GM12878 (cell line): ENCODE data around the gene PTPRD. TPM values are rescaled to one million over a fixed set of nuclear protein-coding genes. Genes with fewer than 3 reads are reported as not detected.

ENCODE experiments used
- ATAC-seq: fragments of 200-7000 bp; cut with Tn5 transposase; 3 replicates; pipeline ENCODE4 v1.9.1; 2020; ENCODE audit warnings: mild to moderate bottlenecking, moderate library complexity
- BruUV-seq: library from RNA; stranded (reverse); fragments of 400-500 nt; replicated peaks from 2 replicates; lab custom pipeline; 2021; lab: Mats Ljungman, UMichigan
- CTCF ChIA-PET: fragments of 300-600 bp; sonication (Branson Sonifier 250); formaldehyde crosslinking; extraction: SDS; loops from one replicate; lab custom pipeline; 2021; ENCODE audit warnings: inconsistent platforms; lab: Yijun Ruan, JAX
- POLR2A ChIA-PET: fragments of 350-600 bp; formaldehyde crosslinking; extraction: SDS; loops from one replicate; lab custom pipeline; 2021; ENCODE audit warnings: inconsistent platforms; lab: Charles Lee
- RAD21 ChIA-PET: fragments of 300-600 bp; sonication (Branson Sonifier 250); formaldehyde crosslinking; loops from one replicate; lab custom pipeline; 2023; ENCODE audit warnings: antibody characterized with exemption; ENCODE audit not compliant: unreplicated experiment; lab: Charles Lee
- SMC1A ChIA-PET: fragments of 300-600 bp; sonication (Branson Sonifier 250); formaldehyde crosslinking; loops from one replicate; lab custom pipeline; 2023; ENCODE audit not compliant: unreplicated experiment, uncharacterized antibody; lab: Charles Lee
- DNase-seq: peaks from one replicate; pipeline ENCODE4 v3.0.0-alpha.2; 2011; ENCODE audit warnings: low read depth, low spot score
- FAIRE-seq: peaks from 3 replicates; lab custom pipeline; 2011; peaks lifted over from hg19 to GRCh38; lab: Jason Lieb, UNC
- H2AFZ ChIP-seq: 2 replicates; pipeline ENCODE4 v1.6.0; 2011; ENCODE audit warnings: low read depth, low read length, control low read depth; ENCODE audit not compliant: control insufficient read depth
- H3K27ac ChIP-seq: 2 replicates; pipeline ENCODE4 v1.5.1; 2011; ENCODE audit warnings: control low read depth; ENCODE audit not compliant: control insufficient read depth, insufficient read depth
- H3K27me3 ChIP-seq, 2 experiments: replicated peaks in 1 of 2; 2 replicates each; pipeline versions ENCODE4 v1.6.0 to v1.6.1; 2011; ENCODE audit warnings: low read length in 1 of 2; ENCODE audit not compliant: control insufficient read depth in 2 of 2, insufficient read depth in 2 of 2
- H3K36me3 ChIP-seq, 2 experiments: 2 replicates each; pipeline ENCODE4 v1.5.1; 2011; ENCODE audit warnings: low read length in 1 of 2; ENCODE audit not compliant: control insufficient read depth in 2 of 2, insufficient read depth in 2 of 2
- H3K4me1 ChIP-seq: 2 replicates; pipeline ENCODE4 v1.6.1; 2011; ENCODE audit warnings: mild to moderate bottlenecking, low read length, moderate library complexity, mixed read lengths; ENCODE audit not compliant: control insufficient read depth, insufficient read depth
- H3K4me2 ChIP-seq: 2 replicates; pipeline ENCODE4 v1.6.0; 2011; ENCODE audit warnings: control low read depth; ENCODE audit not compliant: control insufficient read depth, insufficient read depth
- H3K4me3 ChIP-seq: fragments of 200-600 bp; sonication (generic); 2 replicates; pipeline ENCODE4 v1.5.1; 2016
- H3K79me2 ChIP-seq: 2 replicates; pipeline ENCODE4 v1.6.0; 2011; ENCODE audit warnings: low read length; ENCODE audit not compliant: control insufficient read depth, insufficient read depth
- H3K9ac ChIP-seq: 2 replicates; pipeline ENCODE4 v1.8.0; 2011; ENCODE audit warnings: low read length, control low read depth, mixed read lengths; ENCODE audit not compliant: control insufficient read depth, insufficient read depth
- H3K9me3 ChIP-seq: replicated peaks from 3 replicates; pipeline ENCODE4 v1.5.1; 2011; ENCODE audit warnings: mild to moderate bottlenecking, low read length; ENCODE audit not compliant: control insufficient read depth, insufficient read depth
- H4K20me1 ChIP-seq: 2 replicates; pipeline ENCODE4 v1.6.0; 2011; ENCODE audit not compliant: control insufficient read depth, insufficient read depth
- BHLHE40 ChIP-seq, 2 experiments: fragments of 450-650 bp in 1 of 2; IDR thresholded peaks; 2 replicates each; pipeline ENCODE4 v1.6.1; 2011 to 2017; ENCODE audit warnings: low read depth in 2 of 2, borderline replicate concordance in 1 of 2, improper control_type of control experiment in 1 of 2, low read length in 1 of 2, mild to moderate bottlenecking in 1 of 2
- ELK1 ChIP-seq: IDR thresholded peaks from 2 replicates; pipeline ENCODE4 v1.6.1; 2012; ENCODE audit warnings: low read depth, low read length, improper control_type of control experiment
- ETV6 ChIP-seq, 2 experiments: fragments of 450-650 bp in 1 of 2; IDR thresholded peaks in 1 of 2; conservative IDR thresholded peaks in 1 of 2; 2 replicates each; pipeline ENCODE4 v1.6.1; 2014; ENCODE audit warnings: antibody characterized with exemption in 1 of 2, borderline replicate concordance in 1 of 2, low read depth in 1 of 2, mild to moderate bottlenecking in 1 of 2, moderate library complexity in 1 of 2
- EZH2 ChIP-seq: IDR thresholded peaks from 2 replicates; pipeline ENCODE4 v1.6.1; 2012; ENCODE audit warnings: low read depth, mild to moderate bottlenecking, control low read depth, inconsistent platforms, low read length, borderline replicate concordance; ENCODE audit not compliant: control insufficient read depth
- HDAC2 ChIP-seq: fragments of 200-600 bp; sonication (generic); IDR thresholded peaks from 2 replicates; pipeline ENCODE4 v1.6.1; 2017
- IRF5 ChIP-seq: fragments of 450-650 bp; IDR thresholded peaks from 2 replicates; pipeline ENCODE4 v1.6.1; 2017; ENCODE audit warnings: borderline replicate concordance
- KLF5 ChIP-seq: fragments of 450-650 bp; IDR thresholded peaks from 2 replicates; pipeline ENCODE4 v1.6.1; 2014; ENCODE audit warnings: mild to moderate bottlenecking; ENCODE audit not compliant: partially characterized antibody
- MEF2B ChIP-seq: fragments of 450-650 bp; IDR thresholded peaks from 2 replicates; pipeline ENCODE4 v1.6.1; 2018; ENCODE audit warnings: mild to moderate bottlenecking, moderate library complexity; ENCODE audit not compliant: partially characterized antibody, poor library complexity, severe bottlenecking
- MXI1 ChIP-seq: fragments of 150-350 bp; IDR thresholded peaks from 2 replicates; pipeline ENCODE4 v1.6.1; 2011; ENCODE audit warnings: low read depth, mild to moderate bottlenecking, inconsistent platforms, low read length, improper control_type of control experiment
- NFIC ChIP-seq: IDR thresholded peaks from 2 replicates; pipeline ENCODE4 v1.6.1; 2012; ENCODE audit warnings: low read depth, mild to moderate bottlenecking, inconsistent platforms, low read length, moderate library complexity
- PML ChIP-seq: IDR thresholded peaks from 2 replicates; pipeline ENCODE4 v1.6.1; 2012; ENCODE audit warnings: low read length, inconsistent platforms
- RFX5 ChIP-seq: IDR thresholded peaks from 2 replicates; pipeline ENCODE4 v1.6.1; 2011; ENCODE audit warnings: low read depth, low read length, improper control_type of control experiment
- SMAD5 ChIP-seq: IDR thresholded peaks from 2 replicates; pipeline ENCODE4 v1.6.1; 2016; ENCODE audit warnings: antibody characterized with exemption, low read depth
- SMARCA5 ChIP-seq: fragments of 450-650 bp; IDR thresholded peaks from 2 replicates; pipeline ENCODE4 v1.6.1; 2017; ENCODE audit warnings: mild to moderate bottlenecking
- SPI1 ChIP-seq: IDR thresholded peaks from 2 replicates; pipeline ENCODE4 v1.6.1; 2011; ENCODE audit warnings: low read depth, mild to moderate bottlenecking, low read length, moderate library complexity, borderline replicate concordance; ENCODE audit not compliant: insufficient read depth
- SRF ChIP-seq, 2 experiments: IDR thresholded peaks; 2 replicates each; pipeline ENCODE4 v1.6.1; 2011; ENCODE audit warnings: low read depth in 2 of 2, low read length in 2 of 2, mild to moderate bottlenecking in 1 of 2, moderate library complexity in 1 of 2
- WRNIP1 ChIP-seq: IDR thresholded peaks from 2 replicates; pipeline ENCODE4 v1.6.1; 2011; ENCODE audit warnings: low read depth, low read length, improper control_type of control experiment, borderline replicate concordance
- ZNF384 ChIP-seq: IDR thresholded peaks from 2 replicates; pipeline ENCODE4 v1.6.1; 2012; ENCODE audit warnings: low read depth, mild to moderate bottlenecking, low read length, improper control_type of control experiment, borderline replicate concordance
- WGBS: methylation state at CpG from one replicate; pipeline ENCODE4 v1.1.6; 2016; ENCODE audit warnings: low lambda C conversion rate; ENCODE audit not compliant: insufficient replicate concordance, insufficient coverage; ENCODE audit errors: missing lambda C conversion rate; 5-methylcytosine and 5-hydroxymethylcytosine counted together
- in situ Hi-C: fragments of 300-500 bp; cut with MboI; formaldehyde crosslinking; loops from 9 replicates; pipeline ENCODE4 v1.14.3; 2018; ENCODE audit warnings: mixed read lengths
- intact Hi-C: fragments of 100-400 bp; cut with micrococcal nuclease; formaldehyde crosslinking; loops from one replicate; pipeline ENCODE4 v1.14.2; 2022; ENCODE audit not compliant: unreplicated experiment
- polyA plus RNA-seq, 11 experiments: library from polyadenylated mRNA; depleted of rRNA in 4 of 11; unstranded in 6 of 11; stranded (reverse) in 5 of 11; fragments of >200 nt; fragmentation: Nextera tagmentation in 4 of 11; fragmentation: Illumina TruSeq in 1 of 11; extraction: Ambion mirVana in 4 of 11; extraction: Trizol in 1 of 11; gene quantifications; 1 replicate in 1 of 11; 2 replicates in 10 of 11; pipeline versions ENCODE4 v1.2.1 to v1.2.3, GENCODE V29; 2011 to 2016; ENCODE audit warnings: inconsistent platforms in 2 of 11, missing spikeins in 2 of 11, low read depth in 1 of 11
- total RNA-seq, 4 experiments: library from RNA; depleted of rRNA in 3 of 4; stranded (reverse); fragments of >200 nt in 3 of 4; fragmentation: Illumina TruSeq in 1 of 4; extraction: Trizol in 1 of 4; gene quantifications; 2 replicates each; pipeline versions ENCODE4 v1.2.1 to v1.2.3, GENCODE V29; 2013 to 2021
- TF ChIP-seq, protein P1 (sequence below): IDR thresholded peaks from 2 replicates; pipeline ENCODE4 v1.6.1; 2011; ENCODE audit warnings: low read depth, low read length, improper control_type of control experiment, borderline replicate concordance

PTPRD gene
- total and polyA plus RNA-seq, 10 of the 15 experiments (the other 5 are each of a cell fraction or from before 2014, with no cell fraction given) = under 0.01 to 0.05 (median 0.01) TPM; not detected in 7

GRCh38 chr9:9783211-9783610, 829.6 kb downstream of the PTPRD start:
- CTCF ChIA-PET = interaction anchor here (1.0 to 1.1 kb wide), 2 partner anchors 8 to 175 kb away, joined by 3 to 4 read pairs; no protein-coding TSS in a partner anchor
- BruUV-seq = no TSS peak
- FAIRE-seq = no peak
- Histone ChIP-seq H3K4me1 (no peaks in the 10 kb centered on the region), H2AFZ (no peak overlapping the region), H3K27ac (no peak overlapping the region), H3K4me2 (no peak overlapping the region), H3K4me3 (no peak overlapping the region), H3K9ac (no peak overlapping the region), H3K36me3 (no peaks in the 10 kb centered on the region), H3K79me2 (no peaks in the 10 kb centered on the region), H3K9me3 (no peaks in the 10 kb centered on the region), H3K27me3 (no peaks in the 10 kb centered on the region), H4K20me1 (no peaks in the 10 kb centered on the region)
- RAD21 ChIA-PET = no interaction called here
- WGBS = 0% methylated on average over 2 of the region's 2 CpGs
- SMC1A ChIA-PET = interaction anchor here (1.0 to 1.6 kb wide), 3 partner anchors 9 to 177 kb away, joined by 3 to 4 read pairs (median 4); no protein-coding TSS in a partner anchor
- no peak for ATAC-seq
- POLR2A ChIA-PET = no interaction called here
- intact Hi-C loops = no loop called here
- in situ Hi-C loops = no loop called here
- TF ChIP-seq SPI1 (no peak), KLF5 (no peak), ELK1 (no peak), SMAD5 (no peak), NFIC (no peak), MEF2B (no peak), ETV6 (conservative IDR thresholded peaks at IDR 0.05 in 1 of 2, IDR thresholded peaks at IDR 0.05 in 1 of 2; ENCODE audit: borderline replicate concordance in 1 of 2, low read depth in 1 of 2) (no peak), ZNF384 (no peak), HDAC2 (no peak), EZH2 (no peak), RFX5 (no peak), WRNIP1 (no peak), PML (no peak), BHLHE40 (IDR thresholded peaks at IDR 0.05; ENCODE audit: borderline replicate concordance in 1 of 2, low read depth in 2 of 2, low read length in 1 of 2) (no peak), SRF (IDR thresholded peaks at IDR 0.05; ENCODE audit: low read depth in 2 of 2, low read length in 2 of 2) (no peak), SMARCA5 (no peak), IRF5 (no peak), MXI1 (no peak)
- TF ChIP-seq, protein P1, sequence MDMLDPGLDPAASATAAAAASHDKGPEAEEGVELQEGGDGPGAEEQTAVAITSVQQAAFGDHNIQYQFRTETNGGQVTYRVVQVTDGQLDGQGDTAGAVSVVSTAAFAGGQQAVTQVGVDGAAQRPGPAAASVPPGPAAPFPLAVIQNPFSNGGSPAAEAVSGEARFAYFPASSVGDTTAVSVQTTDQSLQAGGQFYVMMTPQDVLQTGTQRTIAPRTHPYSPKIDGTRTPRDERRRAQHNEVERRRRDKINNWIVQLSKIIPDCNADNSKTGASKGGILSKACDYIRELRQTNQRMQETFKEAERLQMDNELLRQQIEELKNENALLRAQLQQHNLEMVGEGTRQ = no peak
- no peak for DNase-seq
